Left lung (tissue), 10 donors: ENCODE data around the gene B3GAT1. TPM values are rescaled to one million over a fixed set of nuclear protein-coding genes. Genes with fewer than 3 reads are reported as not detected.

Experiments used
- ATAC-seq: fragments of 200-7000 bp; cut with Tn5 transposase; one replicate; pipeline ENCODE4 v1.9.1; 2020; ENCODE audit warnings: moderate library complexity
- DNase-seq, 4 donors: peaks; one replicate each; pipeline ENCODE4 v3.0.0-alpha.2; 2013 to 2020
- H3K27ac ChIP-seq, 2 donors: fragments of 200-600 bp; sonication (generic) in 1 of 2; one replicate each; pipeline versions ENCODE4 v1.5.0 to v1.8.0; 2020 to 2021
- H3K27me3 ChIP-seq, 2 donors: fragments of 200-600 bp; sonication (generic) in 1 of 2; one replicate each; pipeline versions ENCODE4 v1.5.0 to v1.8.0; 2020 to 2021
- H3K36me3 ChIP-seq, 2 donors: fragments of 200-600 bp; sonication (generic) in 1 of 2; one replicate each; pipeline versions ENCODE4 v1.5.0 to v1.8.0; 2020 to 2021
- H3K4me1 ChIP-seq, 2 donors: fragments of 200-600 bp; one replicate each; pipeline ENCODE4 v1.8.0; 2021
- H3K4me3 ChIP-seq, 2 donors: fragments of 200-600 bp; sonication (generic) in 1 of 2; one replicate each; pipeline versions ENCODE4 v1.5.0 to v1.8.0; 2020 to 2021; ENCODE audit warnings: mild to moderate bottlenecking in 1 of 2
- H3K9me3 ChIP-seq, 2 donors: fragments of 200-600 bp; sonication (generic) in 1 of 2; one replicate each; pipeline versions ENCODE4 v1.5.0 to v1.8.0; 2020 to 2021
- intact Hi-C, 2 donors: fragments of 100-400 bp; cut with DNase I; formaldehyde crosslinking; loops; one replicate each; pipeline versions ENCODE4 v1.11.2 to v1.14.2; 2022
- polyA plus RNA-seq, 6 donors: library from polyadenylated mRNA; unstranded; fragments of 120-200 nt; gene quantifications; one replicate each; pipeline ENCODE4 v1.2.1, GENCODE V29; 2013; ENCODE audit not compliant: insufficient read length in 6 of 6
- total RNA-seq, 2 donors: library from RNA; stranded (reverse); fragmentation: NEBNext Ultra II Directional; extraction: Animal tissue kit (Norgen Biotek cat#: 25700); gene quantifications; one replicate each; pipeline ENCODE4 v1.2.1, GENCODE V29; 2021
- TF ChIP-seq, protein P1 (sequence below), 2 donors: fragments of 200-600 bp; sonication (generic) in 1 of 2; IDR thresholded peaks; one replicate each; pipeline versions ENCODE4 v1.5.0 to v1.8.0; 2021; ENCODE audit warnings: antibody characterized with exemption in 2 of 2
- donor health status: DM: no; HTN: yes; CAD: no.
- donor health status: DM: no; HTN: no; CAD: no.

B3GAT1 gene
- total and polyA plus RNA-seq, 8 donors = 0.30 to 0.99 (median 0.48) TPM

DNA sequence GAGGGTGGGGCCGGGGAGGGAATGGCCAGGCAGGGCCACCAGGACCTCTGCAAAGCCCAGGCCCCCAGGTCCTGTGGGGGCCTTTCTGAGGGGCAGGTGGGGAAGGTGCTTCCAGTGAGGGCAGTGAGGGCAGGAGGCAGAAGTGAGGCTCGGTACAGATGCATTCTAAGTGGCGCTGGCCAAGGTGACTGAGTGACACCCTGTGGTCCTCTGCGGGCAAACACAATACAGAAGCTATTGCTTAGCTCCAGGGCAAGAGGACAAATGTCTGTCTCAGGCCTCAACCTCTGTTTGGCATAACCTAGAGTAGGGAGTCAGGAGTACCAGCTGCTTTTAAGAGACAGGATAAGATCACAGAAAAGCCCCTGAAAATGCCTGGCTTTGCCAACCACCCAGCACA, 31.3 kb downstream of the B3GAT1 start:
- DNase-seq = peak in 1 of 4 donors; percentile 50
- no peaks in the 10 kb centered on the region for H3K4me1 ChIP-seq
- intact Hi-C loops = no loop called here
- H3K4me3 ChIP-seq = no peak overlapping the region
- peaks cover 0 to 36% of the 10 kb centered on the region in 2 donors for H3K27me3 ChIP-seq
- no peaks in the 10 kb centered on the region for H3K36me3 ChIP-seq
- H3K9me3 ChIP-seq = no peaks in the 10 kb centered on the region
- no peak for ATAC-seq
- H3K27ac ChIP-seq = no peak overlapping the region
- TF ChIP-seq, protein P1, sequence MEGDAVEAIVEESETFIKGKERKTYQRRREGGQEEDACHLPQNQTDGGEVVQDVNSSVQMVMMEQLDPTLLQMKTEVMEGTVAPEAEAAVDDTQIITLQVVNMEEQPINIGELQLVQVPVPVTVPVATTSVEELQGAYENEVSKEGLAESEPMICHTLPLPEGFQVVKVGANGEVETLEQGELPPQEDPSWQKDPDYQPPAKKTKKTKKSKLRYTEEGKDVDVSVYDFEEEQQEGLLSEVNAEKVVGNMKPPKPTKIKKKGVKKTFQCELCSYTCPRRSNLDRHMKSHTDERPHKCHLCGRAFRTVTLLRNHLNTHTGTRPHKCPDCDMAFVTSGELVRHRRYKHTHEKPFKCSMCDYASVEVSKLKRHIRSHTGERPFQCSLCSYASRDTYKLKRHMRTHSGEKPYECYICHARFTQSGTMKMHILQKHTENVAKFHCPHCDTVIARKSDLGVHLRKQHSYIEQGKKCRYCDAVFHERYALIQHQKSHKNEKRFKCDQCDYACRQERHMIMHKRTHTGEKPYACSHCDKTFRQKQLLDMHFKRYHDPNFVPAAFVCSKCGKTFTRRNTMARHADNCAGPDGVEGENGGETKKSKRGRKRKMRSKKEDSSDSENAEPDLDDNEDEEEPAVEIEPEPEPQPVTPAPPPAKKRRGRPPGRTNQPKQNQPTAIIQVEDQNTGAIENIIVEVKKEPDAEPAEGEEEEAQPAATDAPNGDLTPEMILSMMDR (IDR thresholded peaks at IDR 0.05) = no peak

DNA sequence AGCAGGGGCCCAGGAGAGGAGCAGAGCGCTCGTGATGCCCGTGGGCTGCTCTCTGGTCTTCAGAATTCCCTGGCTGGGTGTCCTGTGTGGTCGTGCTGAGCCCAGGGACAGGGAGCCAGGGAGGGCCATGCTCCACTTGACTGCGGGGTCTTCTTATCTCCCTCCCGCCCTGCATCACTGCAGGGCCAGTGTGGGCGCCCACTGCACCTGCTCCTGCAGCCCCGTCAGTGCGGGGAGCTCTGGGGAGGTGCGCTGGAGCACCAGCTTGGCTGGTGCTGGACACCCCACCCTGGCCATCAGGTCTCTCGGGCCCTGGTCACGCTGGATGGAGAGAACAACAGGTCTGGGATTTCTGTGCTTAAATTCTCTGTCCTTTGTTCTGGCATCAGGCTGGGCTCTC, 31.8 kb downstream of the B3GAT1 start:
- Histone ChIP-seq H3K27ac (no peak overlapping the region), H3K4me1 (no peaks in the 10 kb centered on the region), H3K36me3 (no peaks in the 10 kb centered on the region), H3K4me3 (no peak overlapping the region), H3K9me3 (no peaks in the 10 kb centered on the region), H3K27me3 (peaks cover 0 to 31% of the 10 kb centered on the region in 2 donors)
- ATAC-seq (no peak), DNase-seq (peak in 1 of 4 donors; percentile 60)
- intact Hi-C loops = no loop called here
- TF ChIP-seq, protein P1 (IDR thresholded peaks at IDR 0.05) = no peak

DNA sequence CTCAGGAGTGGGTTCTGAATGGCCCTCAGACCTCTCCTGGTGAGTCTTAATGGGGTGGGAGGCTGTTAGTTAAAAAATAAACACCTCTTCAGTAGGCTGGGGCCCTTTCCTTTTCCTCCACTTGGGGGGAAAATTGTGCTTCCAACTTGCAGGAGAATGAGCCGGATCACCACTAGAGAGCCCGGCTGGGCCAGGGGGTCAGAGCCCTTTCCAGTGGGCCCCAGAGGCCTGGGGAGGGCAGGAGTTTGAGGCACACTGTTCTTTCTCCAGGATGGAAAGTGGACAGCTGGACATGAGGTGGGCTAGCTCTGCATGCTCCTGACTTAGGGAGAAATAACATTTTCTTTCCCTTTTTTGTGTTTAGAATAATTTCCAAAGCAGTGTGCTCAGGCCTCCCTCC, 32.8 kb downstream of the B3GAT1 start:
- H3K27ac ChIP-seq = no peak overlapping the region
- intact Hi-C loops = no loop called here
- H3K27me3 ChIP-seq = peaks cover 0 to 21% of the 10 kb centered on the region in 2 donors
- no peaks in the 10 kb centered on the region for H3K9me3 ChIP-seq
- DNase-seq = peak in 1 of 4 donors; percentile 47
- no peak for ATAC-seq
- H3K36me3 ChIP-seq = no peaks in the 10 kb centered on the region
- TF ChIP-seq, protein P1 (IDR thresholded peaks at IDR 0.05) = no peak
- H3K4me3 ChIP-seq = no peak overlapping the region
- no peaks in the 10 kb centered on the region for H3K4me1 ChIP-seq

DNA sequence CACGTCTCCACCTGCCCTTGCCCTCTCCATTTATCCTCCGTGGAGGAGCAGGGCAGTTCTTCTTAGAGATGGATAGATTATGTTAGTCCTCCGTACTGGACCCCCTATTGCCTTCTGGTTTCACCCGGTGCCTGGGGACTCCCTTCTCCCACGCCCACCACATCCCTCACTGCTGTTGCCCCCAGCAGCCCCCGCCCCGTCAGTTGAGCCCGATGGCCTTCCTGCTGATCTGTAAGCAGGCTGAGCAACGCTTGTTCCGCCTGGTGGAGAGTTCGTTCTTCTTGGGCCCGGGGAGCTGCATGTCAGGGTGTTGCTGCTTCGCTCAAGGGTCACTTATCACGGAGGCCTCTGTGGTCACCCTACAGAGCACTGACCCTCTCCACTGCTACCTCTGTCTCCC, 34.2 kb downstream of the B3GAT1 start:
- H3K36me3 ChIP-seq = no peaks in the 10 kb centered on the region
- no peaks in the 10 kb centered on the region for H3K9me3 ChIP-seq
- H3K27me3 ChIP-seq = peaks cover 0 to 9% of the 10 kb centered on the region in 2 donors
- no peaks in the 10 kb centered on the region for H3K4me1 ChIP-seq
- intact Hi-C loops = no loop called here
- no peak overlapping the region for H3K27ac ChIP-seq
- TF ChIP-seq, protein P1 (IDR thresholded peaks at IDR 0.05) = no peak
- DNase-seq = no peak
- ATAC-seq = no peak
- no peak overlapping the region for H3K4me3 ChIP-seq

DNA sequence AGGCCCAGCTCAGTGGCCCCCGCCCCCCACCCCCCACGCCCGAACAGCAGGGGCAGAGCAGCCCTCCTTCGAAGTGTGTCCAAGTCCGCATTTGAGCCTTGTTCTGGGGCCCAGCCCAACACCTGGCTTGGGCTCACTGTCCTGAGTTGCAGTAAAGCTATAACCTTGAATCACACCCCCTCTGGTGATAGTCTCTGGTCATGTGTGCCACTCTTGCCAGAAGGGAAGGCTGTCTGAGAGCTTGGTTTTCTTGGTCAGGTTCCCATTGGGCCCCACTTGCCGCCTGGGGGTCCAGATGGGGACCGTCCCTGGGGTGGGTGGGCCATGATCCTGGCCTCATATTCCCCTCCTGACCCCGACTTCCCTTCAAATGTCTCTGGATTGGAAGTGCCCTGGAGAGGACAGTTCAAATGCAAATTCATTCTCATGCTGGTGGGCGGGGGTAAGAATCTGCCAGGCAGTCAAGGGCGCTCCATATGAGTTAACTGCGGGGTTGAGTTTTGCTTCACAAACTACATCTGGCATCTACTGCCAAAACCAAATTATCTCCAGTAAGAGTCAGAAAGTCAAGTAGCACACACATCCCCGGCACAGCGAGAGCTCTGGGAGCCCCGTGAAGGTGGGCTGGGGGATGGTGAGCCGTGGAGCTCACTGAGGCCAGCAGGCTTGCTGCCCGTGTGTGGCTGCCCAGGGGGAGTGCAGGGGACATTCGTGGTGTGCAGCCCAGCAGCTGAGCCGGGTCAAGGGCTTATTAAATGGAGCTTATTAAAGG, 35.7 kb downstream of the B3GAT1 start:
- Histone ChIP-seq H3K9me3 (no peaks in the 10 kb centered on the region), H3K27me3 (peaks cover 0 to 9% of the 10 kb centered on the region in 2 donors), H3K36me3 (no peaks in the 10 kb centered on the region), H3K4me1 (no peaks in the 10 kb centered on the region), H3K27ac (no peak overlapping the region), H3K4me3 (no peak overlapping the region)
- DNase-seq (no peak), ATAC-seq (no peak)
- intact Hi-C loops = no loop called here
- TF ChIP-seq, protein P1 (IDR thresholded peaks at IDR 0.05) = no peak
